Mammary epithelial cell (primary cell): ENCODE data around the gene CA10.

Experiments
- CTCF ChIP-seq, 2 donors: IDR thresholded peaks in 1 of 2; conservative IDR thresholded peaks in 1 of 2; 2 replicates each; pipeline ENCODE4 v1.5.1; 2011 to 2012; ENCODE audit warnings: inconsistent platforms in 2 of 2, low read length in 2 of 2, mild to moderate bottlenecking in 2 of 2, control low read depth in 1 of 2, low read depth in 1 of 2; ENCODE audit not compliant: insufficient read depth in 1 of 2; ENCODE audit errors: extremely low read depth in 1 of 2
- EZH2 ChIP-seq: IDR thresholded peaks from 2 replicates; pipeline ENCODE4 v1.6.1; 2012; ENCODE audit warnings: low read length, inconsistent platforms, borderline replicate concordance

- no peak for TF ChIP-seq CTCF (conservative IDR thresholded peaks at IDR 0.05 in 1 of 2, IDR thresholded peaks at IDR 0.05 in 1 of 2; ENCODE audit: extremely low read depth in 1 of 2, insufficient read depth in 1 of 2, low read depth in 1 of 2, low read length in 2 of 2)
- TF ChIP-seq EZH2 = no peak
Observed at GRCh38 chr17:51703361-51704341, 454.9 kb downstream of the CA10 start.
